Spleen (tissue), 10 donors: ENCODE data around the gene LRIT2. TPM values are rescaled to one million over a fixed set of nuclear protein-coding genes. Genes with fewer than 3 reads are reported as not detected.

ENCODE experiments used
- polyA plus RNA-seq, 3 donors: library from polyadenylated mRNA; stranded (reverse); fragments of 200-250 nt; gene quantifications; one replicate each; pipeline ENCODE4 v1.2.1, GENCODE V29; 2013
- total RNA-seq, 7 donors: library from RNA; depleted of rRNA in 3 of 7; stranded (reverse); fragments of >200 nt in 3 of 7; fragmentation: NEBNext Ultra II Directional in 4 of 7; extraction: Animal tissue kit (Norgen Biotek cat#: 25700) in 4 of 7; gene quantifications; one replicate each; pipeline versions ENCODE4 v1.1.0 to v1.2.1, GENCODE V29; 2016 to 2021
- donor health status: healthy with polysubstance abuse.
- donor health status: DM: no; HTN: no; CAD: no; lungs with moderate emphysema.
- donor health status: DM: no; HTN: no; CAD: no.
- donor health status: Bipolar disorder and iron deficiency.
- donor health status: healthy.
- donor health status: DM: no; HTN: no; CAD: no.
- donor health status: DM: yes; HTN: yes; CAD: no.

LRIT2 gene
- total and polyA plus RNA-seq, 10 donors = not detected

Other genes starting within 250 kb of the LRIT2 start
- 100 to 1,000 TPM in 5 of 7 donors, 10 to 100 TPM in 2; 95.0 to 152 (median 103) TPM for gene GHITM, start 86.0 kb downstream of the LRIT2 start, total RNA-seq
- gene GHITM, start 86.0 kb downstream of the LRIT2 start, polyA plus RNA-seq = 100 to 1,000 TPM in 1 of 3 donors, 10 to 100 TPM in 2; 69.2 to 117 (median 99.9) TPM
- not detected for gene GPR15LG, start 51.7 kb downstream of the LRIT2 start, total RNA-seq
- under 1 TPM in 1 of 3 donors, not detected in 2; 0.16 TPM for gene GPR15LG, start 51.7 kb downstream of the LRIT2 start, polyA plus RNA-seq
- 10 to 100 TPM in 1 of 7 donors, 1 to 10 TPM in 6; 2.5 to 10.6 (median 7.3) TPM for gene CDHR1, start 31.0 kb downstream of the LRIT2 start, total RNA-seq
- 1 to 10 TPM in 2 of 3 donors, under 1 TPM in 1; 0.53 to 2.2 (median 2.1) TPM for gene CDHR1, start 31.0 kb downstream of the LRIT2 start, polyA plus RNA-seq
- gene LRIT1, start 16.0 kb upstream of the LRIT2 start, total RNA-seq = not detected
- not detected for gene LRIT1, start 16.0 kb upstream of the LRIT2 start, polyA plus RNA-seq
- gene RGR, start 19.5 kb upstream of the LRIT2 start, total RNA-seq = not detected
- not detected for gene RGR, start 19.5 kb upstream of the LRIT2 start, polyA plus RNA-seq
- 10 to 100 TPM; 38.9 to 61.4 (median 54.3) TPM for gene CCSER2, start 103.0 kb upstream of the LRIT2 start, total RNA-seq
- 1 to 10 TPM; 5.3 to 8.1 (median 5.6) TPM for gene CCSER2, start 103.0 kb upstream of the LRIT2 start, polyA plus RNA-seq